ENCODE data around the gene PLEKHG3.

GRCh38 chr14:64771161-64771560 is 66.9 kb downstream of the PLEKHG3 start:
- TF ChIP-seq EZH2 (IDR thresholded peaks at IDR 0.05; ENCODE audit: low read length, missing control alignments) = no peak
- TF ChIP-seq CTCF (conservative IDR thresholded peaks at IDR 0.05 in 1 of 2, IDR thresholded peaks at IDR 0.05 in 1 of 2; ENCODE audit: low read depth in 1 of 2, low read length in 2 of 2) = no peak

All from fibroblast of lung (primary cell).